NOMO-1 (cell line): ENCODE results near the gene MAT2A.
A peak's percentile ranks its signal among the peaks of the same experiment; 100 is the strongest.
"Not testable (repeated sequence)": the region's sequence is repeated elsewhere in the genome, so short reads cannot be mapped to it uniquely, and the experiment has no call there.

Experiments used
- DNase-seq, 2 experiments: peaks; one replicate each; lab custom pipeline; 2025; ENCODE audit not compliant: unreplicated experiment in 2 of 2; lab: John Stamatoyannopoulos, UW

Gene MAT2A

DNA sequence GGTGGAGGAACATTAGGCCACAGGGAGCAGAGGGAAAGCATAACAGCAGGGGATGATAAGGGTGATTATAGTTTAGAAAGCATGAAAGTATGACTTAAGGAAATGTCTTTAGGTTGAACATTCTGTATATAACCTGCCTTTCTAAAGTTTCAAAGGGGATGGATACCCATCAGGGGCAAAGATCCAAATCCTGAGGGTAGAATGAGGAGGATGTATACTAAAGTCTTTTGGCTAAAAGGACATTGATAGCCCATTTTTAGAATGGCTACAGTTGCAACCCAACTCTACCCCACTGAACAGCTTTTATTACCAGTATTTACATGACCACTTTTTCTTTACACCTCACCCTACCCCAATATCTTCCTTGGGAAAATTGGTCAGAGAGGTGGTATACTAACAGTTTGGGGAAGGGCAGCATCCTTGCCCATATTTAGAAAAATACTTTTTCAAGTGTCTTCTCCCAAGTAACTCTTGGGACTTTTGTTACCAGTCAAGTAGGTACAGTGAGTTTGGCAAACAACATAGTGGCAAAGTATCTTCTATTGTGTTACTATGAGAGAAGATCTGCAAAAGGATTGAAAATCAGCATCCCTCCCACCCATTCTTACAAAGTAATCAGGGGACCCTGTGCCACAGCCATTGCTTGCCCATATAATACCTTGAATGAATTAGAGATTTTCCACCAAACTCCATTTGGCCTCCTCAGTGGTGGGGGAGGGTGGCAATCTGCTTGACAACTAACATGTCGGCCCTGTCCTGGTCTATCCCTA is 8.3 kb downstream of the MAT2A start:
- no peak for DNase-seq

DNA sequence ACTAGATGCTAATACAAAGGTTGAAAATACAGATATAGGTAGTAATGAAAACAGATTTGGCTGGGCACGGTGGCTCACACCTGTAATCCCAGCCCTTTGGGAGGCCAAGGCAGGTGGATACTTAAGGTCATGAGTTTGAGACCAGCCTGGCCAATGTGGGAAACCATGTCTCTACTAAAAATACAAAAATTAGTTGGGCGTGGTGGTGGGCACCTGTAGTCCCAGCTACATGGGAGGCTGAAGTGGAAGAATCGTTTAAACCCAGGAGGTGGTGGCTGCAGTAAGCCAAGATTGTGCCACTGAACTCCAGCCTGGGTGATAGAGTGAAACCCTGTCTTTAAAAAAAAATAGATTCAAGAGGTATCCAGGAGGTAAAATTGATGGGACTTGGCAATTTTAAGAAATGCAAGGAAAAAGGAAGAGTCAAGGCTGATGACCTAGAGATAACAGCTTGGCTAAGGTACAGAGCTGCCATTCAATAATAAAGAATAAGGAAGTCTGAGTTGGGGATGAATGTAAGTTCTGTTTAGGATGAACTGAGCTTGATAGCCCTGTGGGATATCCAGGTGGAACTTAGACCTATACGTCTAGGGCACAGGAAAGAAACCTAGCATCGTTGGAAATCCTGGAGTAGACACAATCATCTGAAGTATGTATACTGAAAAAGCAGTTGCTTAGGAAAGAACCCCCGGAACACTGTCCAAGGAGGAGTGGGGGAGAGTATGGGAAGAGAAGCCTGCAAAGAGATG is 9.1 kb downstream of the MAT2A start:
- no peak for DNase-seq

DNA sequence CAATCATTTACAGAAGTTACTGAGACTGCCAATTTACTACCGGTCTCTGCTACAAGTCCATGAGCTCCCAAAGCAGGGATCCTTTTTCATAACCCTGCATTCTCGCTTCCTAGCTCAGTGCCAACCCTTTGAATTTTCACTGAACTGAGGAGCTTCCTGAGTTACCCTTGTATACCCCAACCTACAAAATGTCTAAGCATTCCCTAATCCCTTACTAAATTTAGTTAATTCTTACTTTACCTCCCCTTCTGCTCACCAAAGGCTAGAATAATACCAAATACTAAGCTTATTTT is 9.6 kb downstream of the MAT2A start:
- DNase-seq: no peak

DNA sequence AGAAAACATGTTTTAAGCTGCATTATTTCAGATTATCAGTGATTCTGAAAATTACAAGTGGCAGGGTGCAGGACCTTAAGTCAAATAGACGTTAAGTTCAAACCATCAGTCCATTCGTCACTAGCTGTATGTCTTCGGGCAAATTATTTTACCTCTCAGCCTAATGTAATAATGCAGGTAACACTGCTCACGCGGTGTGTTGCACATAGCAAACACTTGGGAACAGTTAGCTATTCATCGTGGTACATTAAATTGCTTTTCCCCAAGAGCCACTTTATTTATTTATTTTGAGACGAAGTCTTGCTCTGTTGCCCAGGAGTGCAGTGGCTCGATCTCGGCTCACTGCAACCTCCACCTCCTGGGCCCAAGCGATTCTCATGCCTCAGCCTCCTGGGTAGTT is 10.1 kb downstream of the MAT2A start:
- no peak for DNase-seq

DNA sequence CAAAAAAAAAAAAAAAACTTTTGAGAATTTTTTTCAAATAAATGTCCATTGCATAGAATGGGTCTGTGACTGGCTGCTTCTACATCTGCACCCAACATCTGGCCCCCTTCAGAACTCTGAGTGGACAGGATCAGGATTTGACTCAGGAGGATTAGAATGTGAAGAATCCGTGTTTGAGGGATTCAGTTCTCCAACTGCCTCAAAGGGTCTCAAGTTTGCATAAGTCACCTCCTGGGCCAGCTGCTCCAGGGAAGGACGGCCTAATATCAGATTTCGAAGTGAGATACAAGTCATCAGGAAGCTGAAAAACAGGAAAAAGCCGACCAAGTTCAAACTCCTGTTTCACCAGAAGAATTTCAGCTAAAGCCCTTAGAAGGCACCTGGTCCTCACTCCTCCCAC is 10.9 kb downstream of the MAT2A start:
- DNase-seq: no peak

DNA sequence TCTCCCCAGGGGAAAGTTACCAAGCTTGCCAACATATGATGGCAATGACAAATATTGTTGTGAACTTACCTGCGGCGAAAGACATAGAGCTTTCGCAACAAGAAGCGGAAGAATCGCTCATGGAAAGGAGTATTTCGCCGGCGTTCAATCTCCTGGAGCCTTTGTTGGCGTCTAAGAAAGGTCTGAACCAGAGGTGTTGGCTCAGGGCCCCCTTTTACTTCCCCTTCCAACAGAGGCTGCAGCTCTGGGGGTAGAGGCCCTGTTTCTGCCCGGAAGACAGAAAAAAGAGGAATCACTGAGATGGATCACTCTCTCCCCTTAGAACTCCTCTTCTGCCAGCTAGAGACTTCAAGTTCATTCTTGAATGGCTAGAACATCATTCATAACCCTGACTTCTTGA is 11.5 kb downstream of the MAT2A start:
- DNase-seq: peak; percentile 77 to 82

DNA sequence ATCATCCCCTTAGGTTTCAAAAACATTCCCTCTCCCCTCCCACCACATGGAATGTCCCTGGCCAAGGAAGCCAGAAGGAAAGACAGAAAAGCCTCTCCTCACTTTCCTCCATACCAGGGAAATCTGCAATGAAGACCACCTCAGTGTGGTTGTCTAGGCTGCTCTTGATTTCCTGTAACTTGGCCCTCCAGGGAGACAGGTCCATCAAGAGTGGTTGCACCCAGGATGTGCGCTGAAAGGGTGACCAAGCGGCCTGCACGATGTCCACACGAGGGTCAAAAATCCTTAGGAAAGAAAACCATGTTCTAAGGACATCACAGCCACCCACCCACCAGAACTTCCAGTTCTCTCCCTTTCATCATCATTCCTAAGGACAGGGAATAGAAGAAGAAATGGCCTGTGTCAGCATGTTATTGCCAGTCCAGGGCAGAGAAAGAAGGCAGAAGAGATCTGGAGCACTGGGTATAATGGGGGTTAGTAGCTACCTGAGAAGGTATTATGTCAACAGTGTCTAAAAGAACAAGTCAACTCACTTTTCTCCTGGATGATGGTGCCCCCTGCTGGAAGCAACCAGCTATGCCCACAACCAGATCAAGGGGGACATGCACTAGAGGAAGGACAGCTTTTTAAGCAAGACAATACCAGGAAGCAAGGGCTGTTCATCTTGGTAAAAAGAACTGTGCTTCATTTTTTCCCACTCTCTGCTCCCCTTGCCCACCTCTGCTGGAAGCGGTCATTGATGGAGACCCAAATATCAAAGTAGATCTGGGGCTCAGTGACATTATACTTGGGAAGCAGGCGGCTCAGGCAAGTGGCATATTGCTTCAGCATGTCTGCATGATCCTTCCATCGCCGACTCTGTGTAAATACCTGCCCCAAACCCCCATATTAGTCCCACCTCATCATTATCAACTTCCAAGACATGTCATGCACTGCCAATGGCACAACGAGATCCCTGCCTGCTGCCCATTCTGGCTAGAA is 13.0 kb downstream of the MAT2A start:
- peak; percentile 48 to 72 for DNase-seq

DNA sequence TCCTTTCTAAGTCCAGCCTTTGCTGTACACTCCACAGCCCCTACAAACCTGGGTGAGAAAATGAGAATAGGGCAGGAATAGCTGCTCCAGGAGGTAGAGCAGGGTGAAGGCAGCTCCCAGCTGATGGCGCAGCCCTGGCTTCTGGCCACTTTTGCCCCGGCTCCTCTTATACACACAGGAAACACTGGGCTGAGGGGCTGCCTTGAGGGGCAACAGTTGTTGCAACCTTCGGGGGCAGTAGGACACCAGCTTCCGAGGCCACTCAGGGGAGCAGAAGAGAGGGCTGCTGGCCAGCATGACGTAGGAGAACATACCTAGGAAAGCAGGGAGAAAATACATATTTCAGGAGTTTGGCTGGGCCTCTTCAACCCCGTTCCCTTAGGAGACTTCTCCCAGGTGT is 14.2 kb downstream of the MAT2A start:
- no peak for DNase-seq

DNA sequence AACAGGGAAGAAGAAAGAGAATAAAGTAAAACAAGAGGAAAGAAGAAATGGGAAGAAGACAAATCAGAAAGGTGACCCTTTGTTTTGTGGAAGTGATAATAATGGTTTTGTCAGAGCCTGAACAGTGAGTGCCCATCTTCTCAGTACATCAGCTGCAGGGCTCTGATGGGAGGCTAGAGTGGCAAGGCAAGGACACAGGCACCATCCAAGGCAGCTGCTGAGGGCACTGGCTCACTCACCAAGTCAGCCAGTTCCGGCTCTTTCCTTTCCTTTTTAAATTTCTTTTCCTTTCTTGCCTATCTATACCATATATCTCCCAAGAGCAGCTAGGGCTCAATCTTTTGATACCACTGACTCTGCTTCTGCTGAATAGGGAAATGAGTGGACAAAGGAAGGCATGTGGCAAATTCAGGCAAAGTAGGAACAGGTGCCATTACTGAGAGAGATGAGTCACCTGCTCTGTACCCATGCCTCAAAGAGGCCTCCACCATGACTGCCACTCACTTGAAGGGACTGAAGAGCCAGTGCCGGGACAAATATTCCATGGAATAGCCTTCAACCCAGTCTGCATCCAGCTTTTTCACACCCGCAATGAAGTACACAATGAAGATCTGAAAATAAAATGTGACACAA is 16.1 kb downstream of the MAT2A start:
- no peak for DNase-seq

DNA sequence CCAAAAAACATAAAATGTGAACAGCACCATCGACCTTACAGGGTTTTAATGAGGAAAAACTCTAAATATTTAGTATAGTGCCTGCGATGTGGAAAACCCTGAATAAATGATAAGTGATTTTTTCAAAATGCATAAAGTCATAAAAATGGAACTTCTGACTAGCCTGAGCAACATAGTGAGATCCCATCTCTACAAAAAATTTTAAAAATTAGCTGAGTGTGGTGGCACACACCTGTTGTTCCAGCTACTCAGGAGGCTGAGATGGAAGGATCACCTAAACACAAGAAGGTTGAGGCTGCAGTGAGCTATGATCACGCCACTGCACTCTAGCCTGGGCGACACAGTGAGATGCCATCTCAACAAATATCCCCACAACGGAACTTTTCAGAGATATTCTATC is 18.2 kb downstream of the MAT2A start:
- no peak for DNase-seq

DNA sequence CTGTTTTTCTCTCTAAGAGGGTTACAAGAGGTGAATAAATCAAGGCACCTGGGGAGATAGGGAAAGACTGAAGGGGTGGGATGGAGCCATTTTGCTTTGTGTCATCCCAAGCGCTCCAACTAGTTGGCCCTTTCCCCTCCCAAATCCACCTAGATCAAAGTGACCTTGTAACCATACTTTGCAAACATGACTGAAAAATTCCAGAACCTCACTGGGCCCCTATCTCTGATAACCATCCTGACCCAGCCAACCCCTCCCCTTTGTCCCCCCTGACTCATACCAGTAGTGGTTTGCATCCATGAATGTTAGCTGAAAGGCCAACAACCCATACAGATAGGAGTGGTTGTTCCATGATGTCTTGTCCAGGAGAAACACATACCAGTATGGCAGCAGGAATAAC is 19.2 kb downstream of the MAT2A start:
- DNase-seq: no peak

DNA sequence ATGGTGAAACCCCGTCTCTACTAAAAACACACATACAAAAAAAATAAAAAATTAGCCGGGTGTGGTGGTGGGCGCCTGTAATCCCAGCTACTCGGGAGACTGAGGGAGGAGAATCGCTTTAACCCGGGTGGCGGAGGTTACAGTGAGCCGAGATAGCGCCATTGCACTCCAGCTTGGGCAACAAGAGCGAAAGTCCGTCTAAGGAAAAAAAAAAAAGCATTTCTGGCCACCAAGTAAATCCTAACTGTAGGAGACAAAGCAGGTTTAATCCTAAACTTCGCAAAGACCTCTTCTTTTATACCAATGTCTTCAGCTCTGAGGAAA is 21.4 kb downstream of the MAT2A start:
- not testable (repeated sequence) for DNase-seq

DNA sequence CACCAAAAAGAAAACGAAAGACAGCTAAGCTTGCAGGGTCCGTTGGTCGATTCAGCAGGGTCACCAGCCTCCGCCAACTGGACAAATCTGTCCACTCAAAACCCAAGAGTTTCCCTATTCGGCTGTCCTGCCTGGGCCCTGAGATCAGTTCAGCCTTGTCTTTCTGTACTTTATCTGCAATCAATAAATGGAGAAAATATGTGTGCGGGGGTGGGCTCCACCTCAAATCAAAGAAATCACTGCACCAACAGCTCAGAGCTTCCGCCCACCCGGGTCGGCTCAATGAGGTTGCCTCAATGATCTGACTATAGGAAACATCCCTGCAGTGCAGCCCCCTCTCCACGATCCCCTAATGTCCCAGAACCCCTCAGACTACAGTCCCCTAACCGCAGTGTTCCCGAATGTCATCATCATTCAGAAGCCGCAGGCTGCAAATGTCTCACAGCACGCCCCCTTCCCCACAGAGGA is 21.9 kb downstream of the MAT2A start:
- DNase-seq: no peak

DNA sequence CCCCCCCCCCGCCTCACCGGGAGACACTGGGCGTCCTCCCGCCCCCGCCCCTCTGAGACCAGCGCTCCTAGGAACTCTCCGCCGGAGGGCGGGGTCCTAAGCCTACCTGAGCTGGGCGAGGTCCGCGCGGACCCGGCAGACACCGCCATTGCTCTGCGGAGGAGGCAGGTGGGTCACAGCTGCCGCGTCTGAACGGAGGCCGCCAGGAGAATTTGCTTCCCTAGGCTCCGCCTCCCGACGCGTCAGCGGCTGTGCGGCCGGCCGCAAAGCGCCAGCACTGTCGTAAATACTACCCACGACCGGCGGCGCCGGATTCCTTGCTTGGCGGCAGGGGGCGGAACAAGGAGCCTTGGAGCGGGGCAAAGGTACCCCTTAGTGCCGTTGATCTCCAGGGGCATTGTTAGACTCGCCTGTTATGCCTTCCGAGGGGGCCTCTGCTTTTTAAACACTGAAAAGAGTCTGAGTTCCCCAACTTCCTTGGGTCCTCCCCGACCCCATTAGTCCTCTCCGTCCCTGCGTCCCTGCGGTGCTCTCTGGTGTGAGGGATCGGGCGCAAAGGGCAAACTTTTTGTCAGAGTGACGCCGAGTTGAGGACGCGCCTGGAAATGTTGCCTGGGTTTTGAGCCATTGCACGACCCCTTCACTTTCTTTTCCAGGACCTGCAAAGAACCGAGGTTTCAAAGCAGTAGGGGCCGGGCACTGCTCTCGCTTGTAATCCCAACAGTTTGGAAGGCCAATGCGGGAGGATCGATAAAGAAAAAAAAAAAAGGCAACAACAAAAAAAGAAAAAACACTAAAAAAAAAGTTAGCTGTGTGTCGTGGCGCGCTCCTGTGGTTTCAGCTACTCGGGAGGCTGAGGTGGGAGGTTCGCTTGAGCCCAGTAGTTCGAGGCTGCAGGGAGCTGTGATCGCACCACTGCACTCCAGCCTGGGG is 22.6 kb downstream of the MAT2A start, which contains the start of gene GGCX:
Gene GGCX, minus strand, starts transcription at position 214 of the 933 bp plus-strand sequence. Its CDS starts 65 bp downstream, at position 149.
- DNase-seq: peak; percentile 93 to 98

DNA sequence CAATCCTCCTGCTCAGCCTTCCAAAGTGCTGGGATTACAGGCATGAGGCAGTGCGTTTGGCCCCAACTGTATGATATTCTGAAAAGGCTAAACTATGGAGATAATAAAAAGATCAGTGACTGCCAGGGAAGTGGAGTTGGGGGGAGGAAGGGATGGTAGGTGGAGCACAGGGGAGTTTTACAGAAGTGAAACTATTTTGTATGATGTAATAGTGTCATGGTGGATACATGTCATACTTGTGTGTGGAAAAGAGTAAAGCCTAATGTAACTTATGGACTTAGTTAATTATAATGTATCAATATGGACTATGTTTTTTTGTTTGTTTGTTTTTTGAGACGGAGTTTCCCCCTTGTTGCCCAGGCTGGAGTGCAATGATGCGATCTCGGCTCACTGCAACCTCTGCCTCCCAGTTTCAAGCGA is 25.2 kb downstream of the MAT2A start:
- peak; percentile 93 for DNase-seq

DNA sequence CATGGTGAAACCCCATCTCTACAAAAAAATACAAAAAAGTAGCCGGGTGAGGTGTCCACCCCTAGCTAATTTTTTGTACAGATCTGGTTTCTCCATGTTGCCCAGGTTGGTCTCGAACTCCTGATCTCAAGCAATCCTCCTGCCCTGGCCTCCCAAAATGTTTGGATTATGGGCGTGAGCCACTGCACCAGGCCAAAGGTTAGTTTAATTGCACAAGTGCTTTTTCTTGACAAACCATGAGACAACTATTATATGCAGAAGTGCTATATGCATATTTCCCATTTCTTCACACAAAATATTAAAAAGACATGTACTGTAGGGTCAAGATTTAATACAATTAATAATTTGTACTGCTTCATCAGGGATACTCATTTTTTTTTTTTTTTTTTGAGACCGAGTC is 27.3 kb downstream of the MAT2A start:
- DNase-seq: no peak

DNA sequence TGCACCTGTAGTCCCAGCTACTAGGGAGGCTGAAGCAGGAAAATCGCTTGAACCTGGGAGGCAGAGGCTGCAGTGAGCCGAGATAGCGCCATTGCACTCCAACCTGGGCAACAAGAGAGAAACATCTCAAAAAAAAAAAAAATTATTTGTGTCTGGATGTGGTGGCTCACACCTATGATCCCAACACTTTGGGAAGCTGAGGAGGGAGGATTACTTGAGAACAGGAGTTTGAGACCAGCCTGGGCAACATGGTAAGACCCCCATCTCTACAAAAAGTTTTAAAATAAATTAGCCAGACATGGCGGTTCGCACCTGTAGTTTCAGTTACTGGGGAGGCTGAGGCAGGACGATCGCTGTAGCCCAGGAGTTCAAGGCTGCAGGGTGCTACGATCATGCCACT is 36.8 kb downstream of the MAT2A start:
- no peak for DNase-seq

DNA sequence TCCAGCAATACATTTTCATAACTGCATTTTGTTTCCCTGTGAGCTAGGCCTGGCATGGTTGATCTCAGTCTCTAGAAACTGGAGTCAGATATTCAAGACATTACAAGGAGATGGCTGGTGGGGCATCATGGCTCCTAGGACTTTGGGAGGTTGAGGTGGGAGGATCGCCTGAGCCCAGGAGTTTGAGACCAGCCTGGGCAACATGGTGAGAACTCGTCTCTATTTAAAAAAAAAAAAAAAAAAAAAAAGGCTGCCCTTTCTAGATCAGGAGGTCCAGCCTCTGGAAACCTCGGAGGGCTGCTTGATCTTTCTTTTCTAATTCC is 38.1 kb downstream of the MAT2A start:
- no peak for DNase-seq

DNA sequence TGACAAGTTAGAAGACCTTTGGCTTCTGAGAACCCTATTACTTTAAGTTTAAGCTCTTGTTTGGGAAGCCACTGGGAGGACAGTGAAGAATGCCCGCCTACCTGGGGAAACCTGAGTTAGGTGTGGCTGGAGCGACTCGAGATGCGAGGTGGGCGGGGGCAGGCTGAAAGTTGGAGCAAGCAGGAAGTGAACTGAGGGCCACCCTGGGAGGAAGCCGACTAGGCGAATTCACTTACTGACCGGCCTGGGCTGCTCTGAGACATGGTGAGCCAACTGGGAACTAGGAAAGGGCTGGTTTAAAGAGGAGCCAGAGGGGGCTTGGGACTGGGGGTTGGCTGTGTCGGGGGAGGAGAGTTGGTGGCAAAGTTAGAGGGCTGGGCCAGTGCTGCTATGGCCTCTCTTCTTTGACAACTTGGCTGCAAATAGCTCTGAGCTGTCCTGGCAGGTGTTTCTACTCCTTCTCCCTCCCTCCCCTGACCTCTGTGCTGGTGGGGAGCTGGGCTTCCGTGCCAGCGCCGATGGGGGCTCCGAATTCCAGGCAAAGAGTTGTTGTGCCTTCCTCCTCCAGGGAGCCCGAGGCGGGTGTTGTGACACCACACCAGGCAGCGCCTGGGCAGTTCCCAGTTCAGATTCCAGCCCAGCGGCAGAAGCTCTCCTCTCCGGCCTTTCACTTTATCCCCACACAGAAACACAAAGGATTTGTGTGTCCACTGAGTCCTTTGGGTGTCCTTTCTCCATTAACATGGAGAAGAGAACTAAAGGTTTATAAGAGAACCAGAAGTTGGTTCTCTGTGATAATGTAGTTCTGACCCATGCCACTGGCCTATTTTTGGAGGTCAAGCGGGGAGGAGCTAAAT is 38.6 kb downstream of the MAT2A start, which contains the start of gene VAMP8:
Gene VAMP8, plus strand, starts transcription at position 201 of the 857 bp plus-strand sequence. Its CDS starts 61 bp downstream, at position 262.
- DNase-seq: peak; percentile 52 to 60
